Psoas muscle (tissue), 8 donors: Measurements from ENCODE around the gene POGLUT2. TPM values are rescaled to one million over a fixed set of nuclear protein-coding genes. Genes with fewer than 3 reads are reported as not detected.

ENCODE experiments used
- ATAC-seq, 4 donors: fragments of 200-7000 bp; cut with Tn5 transposase; one replicate each; pipeline ENCODE4 v1.9.1; 2020; ENCODE audit warnings: moderate library complexity in 3 of 4, mild to moderate bottlenecking in 2 of 4
- DNase-seq, 2 donors: peaks; one replicate each; pipeline ENCODE4 v3.0.0-alpha.2; 2020
- H3K27ac ChIP-seq: fragments of 200-600 bp; one replicate; pipeline ENCODE4 v1.8.0; 2022
- H3K27me3 ChIP-seq, 3 donors: fragments of 200-600 bp in 1 of 3; one replicate each; pipeline versions ENCODE4 v1.6.1 to v1.8.0; 2013 to 2022; ENCODE audit warnings: low read length in 2 of 3, mild to moderate bottlenecking in 2 of 3, moderate library complexity in 1 of 3; ENCODE audit not compliant: insufficient read depth in 3 of 3
- H3K36me3 ChIP-seq, 2 donors: fragments of 200-600 bp in 1 of 2; one replicate each; pipeline versions ENCODE4 v1.6.1 to v1.8.0; 2013 to 2022; ENCODE audit warnings: low read depth in 1 of 2, mild to moderate bottlenecking in 1 of 2, moderate library complexity in 1 of 2; ENCODE audit not compliant: insufficient read depth in 1 of 2
- H3K4me1 ChIP-seq: fragments of 200-600 bp; one replicate; pipeline ENCODE4 v1.8.0; 2022
- H3K4me3 ChIP-seq: fragments of 200-600 bp; one replicate; pipeline ENCODE4 v1.8.0; 2022; ENCODE audit warnings: mild to moderate bottlenecking
- H3K9me3 ChIP-seq: fragments of 200-600 bp; one replicate; pipeline ENCODE4 v1.8.0; 2022
- WGBS, 3 donors: extraction: QIAGEN DNeasy Blood & Tissue Kit; methylation state at CpG; one replicate each; pipeline versions ENCODE4 v1.1.6 to v1.1.7; 2013; 5-methylcytosine and 5-hydroxymethylcytosine counted together
- intact Hi-C, 2 donors: fragments of 100-400 bp; cut with DNase I; formaldehyde crosslinking; loops; one replicate each; pipeline versions ENCODE4 v1.11.0 to v1.14.2; 2022
- polyA plus RNA-seq, 3 donors: library from polyadenylated mRNA; stranded (reverse); fragments of 200-250 nt; gene quantifications; one replicate each; pipeline ENCODE4 v1.2.3, GENCODE V29; 2013
- total RNA-seq, 4 donors: library from RNA; stranded (reverse); fragmentation: NEBNext Ultra II Directional in 2 of 4; extraction: Animal tissue kit (Norgen Biotek cat#: 25700) in 2 of 4; gene quantifications; one replicate each; pipeline versions ENCODE4 v1.2.1 to v1.2.4, GENCODE V29; 2021 to 2023
- TF ChIP-seq, protein P1 (sequence below): fragments of 200-600 bp; IDR thresholded peaks from one replicate; pipeline ENCODE4 v1.8.0; 2022; ENCODE audit warnings: antibody characterized with exemption
- donor health status: healthy with polysubstance abuse.
- donor health status: DM: no; HTN: no; CAD: no; lungs with moderate emphysema.
- donor health status: Bipolar disorder and iron deficiency.
- donor health status: healthy.
- donor health status: DM: yes; HTN: yes; CAD: no.
- donor health status: DM: no; HTN: no; CAD: no.
- donor health status: DM: no; HTN: no; CAD: no.
- donor health status: DM: yes; HTN: yes; CAD: no.

POGLUT2 gene
- total and polyA plus RNA-seq, 7 donors = 0.69 to 1.9 (median 0.96) TPM

DNA sequence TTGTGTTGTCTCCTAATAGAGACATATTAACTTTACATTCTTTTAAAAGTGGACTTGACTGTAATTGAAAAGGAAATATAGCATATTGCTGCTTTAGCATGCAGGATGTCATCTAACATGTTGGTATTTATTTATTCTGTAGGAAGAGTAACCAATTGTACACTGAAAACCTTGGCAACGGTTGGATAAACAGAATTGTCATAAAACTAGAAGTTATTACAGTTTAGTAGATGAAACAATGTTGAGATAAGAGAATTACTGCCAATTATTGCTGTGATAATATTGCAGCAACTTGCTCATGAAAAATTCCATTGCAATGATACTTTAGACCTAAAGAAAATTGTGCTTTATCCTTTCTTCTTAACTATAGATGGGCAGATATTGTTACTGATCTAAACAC, 39.5 kb upstream of the POGLUT2 start:
- ATAC-seq (no peak), DNase-seq (no peak)
- intact Hi-C loops = no loop called here
- TF ChIP-seq, protein P1, sequence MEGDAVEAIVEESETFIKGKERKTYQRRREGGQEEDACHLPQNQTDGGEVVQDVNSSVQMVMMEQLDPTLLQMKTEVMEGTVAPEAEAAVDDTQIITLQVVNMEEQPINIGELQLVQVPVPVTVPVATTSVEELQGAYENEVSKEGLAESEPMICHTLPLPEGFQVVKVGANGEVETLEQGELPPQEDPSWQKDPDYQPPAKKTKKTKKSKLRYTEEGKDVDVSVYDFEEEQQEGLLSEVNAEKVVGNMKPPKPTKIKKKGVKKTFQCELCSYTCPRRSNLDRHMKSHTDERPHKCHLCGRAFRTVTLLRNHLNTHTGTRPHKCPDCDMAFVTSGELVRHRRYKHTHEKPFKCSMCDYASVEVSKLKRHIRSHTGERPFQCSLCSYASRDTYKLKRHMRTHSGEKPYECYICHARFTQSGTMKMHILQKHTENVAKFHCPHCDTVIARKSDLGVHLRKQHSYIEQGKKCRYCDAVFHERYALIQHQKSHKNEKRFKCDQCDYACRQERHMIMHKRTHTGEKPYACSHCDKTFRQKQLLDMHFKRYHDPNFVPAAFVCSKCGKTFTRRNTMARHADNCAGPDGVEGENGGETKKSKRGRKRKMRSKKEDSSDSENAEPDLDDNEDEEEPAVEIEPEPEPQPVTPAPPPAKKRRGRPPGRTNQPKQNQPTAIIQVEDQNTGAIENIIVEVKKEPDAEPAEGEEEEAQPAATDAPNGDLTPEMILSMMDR = no peak
- Histone ChIP-seq H3K27me3 (no peaks in the 10 kb centered on the region), H3K4me1 (no peaks in the 10 kb centered on the region), H3K27ac (no peak overlapping the region), H3K4me3 (no peak overlapping the region), H3K36me3 (peaks cover 9 to 94% of the 10 kb centered on the region in 2 donors), H3K9me3 (no peaks in the 10 kb centered on the region)
- 74 to 95% (median 81%) methylated on average over 1 of the region's 1 CpG for WGBS, 3 donors

DNA sequence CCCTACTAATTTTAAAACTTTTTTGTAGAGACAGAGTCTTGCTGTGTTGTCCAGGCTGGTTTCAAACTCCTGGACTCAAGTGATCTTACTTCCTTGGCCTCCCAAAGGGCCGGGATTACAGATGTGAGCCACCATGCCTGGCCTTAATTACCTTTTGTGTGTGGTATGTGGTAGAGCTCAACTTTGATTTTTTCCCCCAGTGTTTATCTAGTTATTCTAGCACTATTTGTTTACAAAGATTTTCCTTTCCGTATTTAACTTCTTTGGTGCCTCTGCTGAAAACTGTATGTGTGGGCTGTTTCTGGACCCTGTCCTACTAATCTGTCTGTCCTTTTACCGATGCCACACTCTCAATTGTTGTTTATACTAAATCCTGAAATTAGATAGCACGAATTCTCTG, 37.7 kb upstream of the POGLUT2 start:
- no peaks in the 10 kb centered on the region for H3K27me3 ChIP-seq
- TF ChIP-seq, protein P1 = no peak
- no peak for ATAC-seq
- 97 to 99% (median 97%) methylated on average over 4 of the region's 4 CpGs for WGBS, 3 donors
- H3K9me3 ChIP-seq = no peaks in the 10 kb centered on the region
- no peak overlapping the region for H3K27ac ChIP-seq
- peaks cover 9 to 85% of the 10 kb centered on the region in 2 donors for H3K36me3 ChIP-seq
- H3K4me3 ChIP-seq = no peak overlapping the region
- no peaks in the 10 kb centered on the region for H3K4me1 ChIP-seq
- intact Hi-C loops = no loop called here
- no peak for DNase-seq

DNA sequence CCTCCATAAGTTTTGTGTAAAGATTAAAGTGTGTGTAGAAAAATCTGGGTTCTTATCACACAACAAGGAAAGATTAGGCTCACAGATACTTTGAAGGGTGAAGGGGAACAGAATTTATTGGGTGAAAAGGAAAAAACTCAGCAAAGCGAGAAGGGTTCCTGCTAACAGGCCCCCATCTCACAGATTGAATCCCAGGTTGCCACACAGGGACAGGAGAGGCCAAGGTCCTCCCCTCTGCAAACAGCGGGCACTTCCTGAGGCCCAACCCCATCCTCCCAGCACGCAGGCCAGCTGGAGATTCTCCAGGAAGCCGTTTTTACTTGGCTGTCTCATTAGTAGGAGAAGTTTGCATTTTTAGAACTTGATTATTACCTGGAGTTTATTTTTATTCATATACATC, 31.9 kb upstream of the POGLUT2 start:
- no peak for ATAC-seq
- 45 to 48% (median 47%) methylated on average over 4 of the region's 4 CpGs for WGBS, 3 donors
- Histone ChIP-seq H3K27ac (no peak overlapping the region), H3K4me1 (no peaks in the 10 kb centered on the region), H3K9me3 (no peaks in the 10 kb centered on the region), H3K36me3 (peaks cover 5 to 80% of the 10 kb centered on the region in 2 donors), H3K27me3 (no peaks in the 10 kb centered on the region), H3K4me3 (no peak overlapping the region)
- DNase-seq = no peak
- intact Hi-C loops = no loop called here
- TF ChIP-seq, protein P1 = no peak

DNA sequence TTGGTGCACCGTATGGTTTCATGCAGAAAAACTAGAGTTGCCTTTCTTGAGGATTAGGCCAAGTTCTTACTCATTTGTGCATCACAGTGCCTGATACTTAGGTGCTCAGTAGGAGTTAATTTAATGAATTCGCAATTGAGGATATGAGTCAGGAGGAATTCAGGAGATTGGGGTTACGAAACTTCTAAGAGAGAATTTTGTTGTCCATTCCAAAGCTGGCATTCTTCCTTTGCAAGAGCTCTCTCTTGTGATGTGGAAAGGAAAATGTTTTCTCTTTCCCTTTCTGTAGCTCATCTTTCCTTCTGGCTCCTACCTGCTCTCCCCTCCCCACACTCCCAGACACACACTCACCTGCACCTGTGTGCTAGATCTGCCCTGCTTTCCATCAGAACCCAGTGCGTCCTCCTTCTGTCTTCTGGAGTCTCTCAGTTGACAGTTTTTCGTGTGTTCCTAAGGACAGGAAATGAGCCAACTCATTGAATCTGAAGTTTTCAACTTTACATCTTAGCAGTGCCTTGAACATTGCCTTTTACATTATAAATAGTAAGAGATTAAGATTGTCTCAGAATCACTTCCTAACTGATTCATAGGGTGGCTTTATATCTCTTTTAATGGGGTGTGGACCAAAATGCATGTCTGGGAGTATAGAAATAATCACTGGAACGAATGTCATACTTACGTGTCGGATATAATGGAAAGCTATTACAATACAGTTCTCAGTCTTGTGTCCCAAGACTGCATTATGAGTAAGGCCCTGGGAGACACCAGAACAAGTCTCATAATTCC, 27.3 kb upstream of the POGLUT2 start:
- ATAC-seq (no peak), DNase-seq (no peak)
- Histone ChIP-seq H3K36me3 (peaks cover 18 to 85% of the 10 kb centered on the region in 2 donors), H3K27me3 (no peaks in the 10 kb centered on the region), H3K27ac (no peak overlapping the region), H3K4me1 (no peaks in the 10 kb centered on the region), H3K4me3 (no peak overlapping the region), H3K9me3 (no peaks in the 10 kb centered on the region)
- intact Hi-C loops = no loop called here
- WGBS, 3 donors = 86 to 90% (median 90%) methylated on average over 8 of the region's 8 CpGs
- TF ChIP-seq, protein P1 = no peak

DNA sequence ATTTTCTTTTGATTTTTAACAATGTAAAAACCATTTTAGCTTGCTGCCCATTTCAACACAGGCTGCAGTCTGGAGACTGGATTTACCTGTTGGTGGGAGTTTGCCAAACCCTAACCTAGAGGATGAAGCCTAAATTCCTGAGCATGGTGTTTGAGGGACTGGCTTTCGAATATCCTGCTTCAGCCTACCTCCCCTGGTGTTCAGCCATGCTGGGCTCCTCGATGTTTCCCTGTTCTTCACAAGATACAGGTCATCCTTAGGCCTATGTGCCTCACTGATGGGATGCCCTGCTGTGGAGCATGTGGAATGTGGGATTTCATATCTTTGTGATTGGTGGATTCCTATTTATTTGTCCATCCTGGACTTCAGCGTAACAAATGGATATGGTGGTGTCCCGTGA, 26.6 kb upstream of the POGLUT2 start:
- Histone ChIP-seq H3K4me3 (no peak overlapping the region), H3K4me1 (no peaks in the 10 kb centered on the region), H3K27ac (no peak overlapping the region), H3K9me3 (no peaks in the 10 kb centered on the region), H3K27me3 (no peaks in the 10 kb centered on the region), H3K36me3 (peaks cover 18 to 86% of the 10 kb centered on the region in 2 donors)
- intact Hi-C loops = no loop called here
- DNase-seq (no peak), ATAC-seq (no peak)
- WGBS, 3 donors = 92 to 93% (median 93%) methylated on average over 4 of the region's 4 CpGs
- TF ChIP-seq, protein P1 = no peak
